HG03432 (cell line): ENCODE measurements around the gene H6PD.

Experiments used
- ATAC-seq: cut with Tn5 transposase; IDR thresholded peaks from one replicate; pipeline ENCODE4 v1.9.1; 2021; ENCODE audit warnings: mild to moderate bottlenecking, moderate library complexity; ENCODE audit not compliant: unreplicated experiment

The H6PD gene

DNA sequence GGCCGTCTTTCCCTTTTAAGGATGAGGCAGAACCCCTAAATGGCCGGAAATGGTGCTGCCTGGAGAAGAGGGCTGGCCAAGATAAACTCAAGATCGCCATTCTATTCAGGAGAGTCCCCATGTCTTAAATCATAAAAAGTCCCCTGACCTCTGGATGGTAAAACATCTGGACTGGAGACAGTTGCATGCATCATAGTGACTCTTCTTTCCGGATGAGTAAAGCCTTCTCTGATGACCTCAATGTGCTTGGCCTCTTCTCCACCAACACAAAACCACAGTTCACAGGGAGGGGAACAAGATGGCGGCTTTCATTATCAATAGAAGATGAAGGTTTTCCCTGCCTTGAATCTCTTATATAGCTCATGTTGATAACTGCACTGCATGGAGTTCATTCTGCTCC is 27.5 kb upstream of the H6PD start:
- ATAC-seq, result no peak

GRCh38 chr1:9207715-9208114 is 26.9 kb upstream of the H6PD start:
- ATAC-seq, result no peak

DNA sequence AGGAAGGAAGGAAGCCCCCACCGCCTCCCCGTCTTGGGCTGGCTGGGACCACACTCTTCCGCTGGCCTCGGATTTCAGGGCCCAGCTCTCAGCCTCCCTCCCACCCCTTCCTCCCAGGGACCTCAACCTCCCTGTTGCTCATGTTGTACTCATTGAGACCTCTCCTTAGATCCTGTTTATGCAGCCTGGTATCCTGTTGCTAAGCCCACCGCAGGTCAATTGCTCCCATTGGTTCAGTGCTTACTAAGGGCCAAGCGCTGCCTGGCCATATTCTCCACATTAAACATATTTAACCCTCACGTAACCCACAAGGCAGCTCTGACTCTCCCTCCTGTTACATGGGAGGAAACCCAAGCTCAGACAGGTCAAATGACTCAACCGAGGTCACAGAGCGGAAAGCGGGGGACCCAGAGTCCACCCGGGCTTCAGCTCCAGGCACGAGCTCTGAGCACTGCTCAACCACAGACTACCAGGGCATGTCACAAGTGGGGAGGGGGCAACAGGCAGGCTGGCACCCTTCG is 23.2 kb upstream of the H6PD start:
- no peak for ATAC-seq

DNA sequence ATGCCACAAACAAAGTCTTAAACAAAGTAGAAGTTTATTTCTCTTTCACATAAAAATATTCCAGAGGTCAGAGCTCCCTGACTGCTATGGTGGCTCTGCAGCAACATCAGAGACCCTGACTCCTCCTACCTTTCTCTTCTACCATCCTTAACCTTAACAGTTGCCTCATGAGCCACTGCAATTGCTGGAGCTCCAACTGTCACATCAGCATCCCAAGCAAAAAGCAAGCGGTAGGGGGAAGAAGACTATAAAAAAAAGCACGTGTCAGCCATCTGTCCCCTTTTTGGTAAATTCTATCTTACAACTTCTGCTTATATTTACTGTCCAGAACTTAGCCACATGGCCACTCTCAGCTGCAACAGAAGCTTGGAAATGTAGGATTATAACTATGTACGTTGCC is 21.8 kb upstream of the H6PD start:
- no peak for ATAC-seq

- no peak for ATAC-seq
Measured at GRCh38 chr1:9213956-9214355, 20.6 kb upstream of the H6PD start.

GRCh38 chr1:9218917-9219316 is 15.7 kb upstream of the H6PD start:
- no peak for ATAC-seq

- ATAC-seq, result no peak
Measured at GRCh38 chr1:9222846-9223625, 11.5 kb upstream of the H6PD start.

DNA sequence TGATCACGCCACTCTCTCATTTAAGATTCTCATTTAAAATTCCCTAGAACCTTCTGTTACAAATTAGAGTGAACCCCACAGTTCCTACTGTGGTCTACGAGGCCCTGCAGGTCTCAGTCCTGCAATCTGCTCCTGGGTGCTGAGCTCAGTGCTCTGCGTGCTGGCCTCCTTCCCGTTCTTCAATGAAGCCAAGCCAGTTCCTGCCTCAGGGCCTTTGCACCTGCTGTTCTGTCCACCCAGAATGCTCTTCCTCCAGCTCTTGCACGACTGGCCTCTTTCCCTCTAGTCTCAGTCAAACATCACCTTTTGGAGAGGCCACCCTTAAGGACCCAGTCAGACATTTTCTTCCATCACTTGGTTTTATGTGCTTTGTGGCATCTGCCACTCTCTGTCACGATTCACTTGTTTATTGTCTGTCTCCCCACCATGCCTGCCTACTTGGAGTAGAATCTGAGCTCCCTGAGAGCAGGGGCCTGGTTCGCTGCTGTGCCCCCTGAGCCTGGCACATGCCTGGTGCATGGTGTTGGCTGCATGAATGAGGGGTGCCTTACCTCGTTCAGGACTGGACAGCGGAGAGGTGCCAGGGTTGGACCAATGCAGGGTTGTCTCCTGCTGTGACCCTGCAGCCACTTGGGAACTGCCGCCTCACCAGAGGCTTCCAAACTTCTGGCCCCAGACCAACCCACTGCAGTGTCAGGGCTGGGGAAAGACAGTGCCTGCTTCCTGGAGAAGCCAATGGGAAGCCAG is 9.7 kb upstream of the H6PD start:
- no peak for ATAC-seq

- ATAC-seq, result no peak
Measured at GRCh38 chr1:9225411-9225785, 9.2 kb upstream of the H6PD start.

DNA sequence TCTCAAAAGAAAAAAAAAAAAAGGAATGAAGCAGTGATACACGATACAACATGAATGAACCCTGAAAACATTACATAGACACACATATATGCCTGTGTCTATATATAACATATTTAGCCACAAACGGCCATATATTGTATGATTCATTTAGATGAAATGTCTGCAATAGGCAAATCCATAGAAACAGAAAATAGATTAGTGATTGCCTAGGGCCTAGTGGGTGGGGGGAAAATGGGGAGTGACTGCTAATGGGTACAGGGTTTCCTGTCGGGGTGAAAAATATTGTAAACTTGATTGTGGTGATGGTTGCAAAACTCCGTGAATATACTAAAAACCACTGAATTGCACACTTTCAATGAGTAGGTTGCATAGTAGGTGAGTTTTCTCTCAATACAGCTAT is 6.0 kb upstream of the H6PD start:
- ATAC-seq, result no peak

DNA sequence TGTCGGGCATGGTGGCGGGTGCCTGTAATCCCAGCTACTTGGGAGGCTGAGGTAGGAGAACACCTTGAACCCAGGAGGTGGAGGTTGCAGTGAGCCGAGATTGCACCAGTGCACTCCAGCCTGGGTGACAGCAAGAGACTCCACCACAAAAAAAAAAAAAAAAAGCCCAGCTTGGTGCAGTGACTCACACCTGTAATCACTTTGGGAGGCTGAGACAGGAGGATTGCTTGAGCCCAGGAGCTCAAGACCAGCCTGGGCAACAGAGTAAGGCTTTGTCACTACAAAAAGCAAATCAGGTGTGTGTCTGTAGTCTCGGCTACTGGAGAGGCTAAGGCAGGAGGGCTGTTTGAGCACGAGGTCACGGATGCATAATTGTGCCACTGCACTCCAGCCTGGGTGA is 5.0 kb upstream of the H6PD start:
- ATAC-seq, result no peak

DNA sequence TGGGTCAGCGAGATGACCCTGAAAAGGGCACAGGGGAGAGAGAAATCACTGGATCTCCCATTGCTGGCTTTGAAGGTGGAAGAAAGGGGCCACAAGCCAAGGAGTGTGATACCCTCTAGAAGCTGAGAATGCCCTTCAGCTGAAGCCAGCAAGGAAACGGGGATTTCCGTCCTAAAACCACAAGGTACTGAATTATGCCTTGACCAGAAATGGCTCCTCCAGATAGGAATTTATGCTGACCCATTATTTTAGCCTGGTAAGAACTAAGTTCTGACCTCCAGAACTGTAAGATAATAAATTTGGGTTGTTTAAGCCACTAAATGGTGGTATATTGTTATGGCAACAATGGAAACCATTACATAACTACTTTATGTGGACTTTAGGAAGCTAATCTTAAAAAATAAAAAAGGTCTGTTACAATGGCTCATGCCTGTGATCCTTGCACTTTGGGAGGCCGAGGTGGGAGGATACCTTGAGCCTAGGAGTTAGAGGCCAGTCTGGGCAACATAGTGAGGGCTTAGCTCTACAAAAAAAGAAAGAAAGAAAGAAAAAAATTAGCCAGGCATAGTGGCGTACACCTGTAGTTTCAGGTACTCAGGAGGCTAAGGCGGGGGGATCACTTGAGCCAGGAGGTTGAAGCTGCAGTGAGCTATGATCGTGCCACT is 3.6 kb upstream of the H6PD start:
- ATAC-seq, result no peak

- ATAC-seq, result no peak
Measured at GRCh38 chr1:9231648-9232332, 2.8 kb upstream of the H6PD start.

DNA sequence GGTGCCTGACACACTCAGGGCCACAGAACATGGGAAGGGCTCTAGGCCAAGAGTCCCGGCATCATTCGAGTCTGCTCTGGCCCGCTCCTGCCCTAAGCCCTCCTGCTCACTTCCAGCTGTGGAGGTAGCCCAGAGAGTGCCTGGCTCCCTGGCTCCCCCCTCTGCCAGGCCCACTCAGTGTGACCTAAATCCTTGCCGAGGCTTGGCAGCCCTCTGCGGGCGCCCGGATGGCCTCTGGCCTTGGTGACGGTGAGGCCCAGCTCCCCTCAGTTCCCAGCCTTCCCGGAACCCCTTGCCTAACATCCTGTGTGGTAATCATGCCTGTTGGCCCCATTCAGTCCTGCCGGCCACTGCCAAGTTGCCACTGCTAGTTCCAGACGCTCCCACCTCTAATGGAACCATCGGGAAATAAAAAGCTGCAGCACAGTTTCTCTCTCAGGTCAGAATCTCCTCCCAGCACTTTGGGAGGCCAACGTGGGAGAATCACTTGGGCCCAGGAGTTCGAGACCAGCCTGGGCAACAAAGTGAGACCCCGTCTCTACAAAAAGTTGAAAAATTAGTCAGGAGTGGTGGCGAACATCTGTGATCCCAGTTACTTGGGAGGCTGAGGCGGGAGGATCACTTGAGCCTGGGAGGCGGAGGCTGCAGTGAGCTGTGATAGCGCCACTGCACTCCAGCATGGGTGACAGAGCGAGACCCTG is 1.2 kb upstream of the H6PD start:
- no peak for ATAC-seq

DNA sequence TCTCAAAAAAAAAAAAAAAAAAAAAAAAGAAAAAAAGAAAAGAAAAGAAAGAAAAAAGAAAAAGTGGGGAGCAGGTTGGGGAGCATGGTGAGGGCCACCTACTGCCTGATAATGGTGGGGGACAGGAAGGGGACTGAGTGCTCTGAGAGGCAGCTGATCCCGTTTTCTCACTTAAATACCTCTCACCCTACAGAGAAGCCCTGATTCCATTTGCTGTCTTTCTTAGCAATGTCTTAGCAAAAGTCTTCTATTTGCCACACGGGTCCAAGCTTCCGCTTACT is 692 bp upstream of the H6PD start:
- no peak for ATAC-seq

- no peak for ATAC-seq
Measured at GRCh38 chr1:9235096-9235459, 504 bp downstream of the H6PD start.

- ATAC-seq, result no peak
Measured at GRCh38 chr1:9235560-9235959, 986 bp downstream of the H6PD start.

DNA sequence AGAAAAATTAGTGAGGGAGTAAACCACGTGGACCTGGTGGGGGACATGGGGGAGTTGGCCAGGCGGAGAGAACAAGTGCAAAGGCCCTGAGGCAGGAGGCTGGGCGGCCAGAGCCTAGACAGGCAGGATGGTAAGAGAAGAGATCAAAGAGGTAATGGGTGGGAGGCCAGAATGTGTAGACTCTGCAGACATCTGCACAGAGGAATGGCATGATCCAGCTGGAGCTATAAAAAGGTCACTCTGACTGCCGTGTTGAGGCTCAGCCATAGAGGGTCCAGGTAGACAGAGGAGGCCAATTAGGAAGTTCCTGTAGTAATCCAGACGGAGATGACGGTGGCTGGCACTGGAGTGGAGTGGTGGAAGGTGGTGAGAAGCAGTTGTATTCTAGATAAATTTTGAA is 3.6 kb downstream of the H6PD start:
- ATAC-seq, result no peak

- ATAC-seq, result no peak
Measured at GRCh38 chr1:9238550-9238949, 4.0 kb downstream of the H6PD start.

- no peak for ATAC-seq
Measured at GRCh38 chr1:9239622-9240401, 5.2 kb downstream of the H6PD start.
